MCF 10A (cell line): Measurements from ENCODE around the gene PIGO. TPM values are rescaled to one million over a fixed set of nuclear protein-coding genes. Genes with fewer than 3 reads are reported as not detected.
A peak's percentile ranks its signal among the peaks of the same experiment; 100 is the strongest.

Source experiments
- BruUV-seq: library from RNA; stranded (reverse); fragments of 400-500 nt; replicated peaks from 2 replicates; lab custom pipeline; 2021; lab: Mats Ljungman, UMichigan
- CTCF ChIA-PET: fragments of 300-600 bp; sonication (Branson Sonifier 250); formaldehyde crosslinking; extraction: SDS; loops from one replicate; lab custom pipeline; 2021; ENCODE audit warnings: antibody characterized with exemption, inconsistent platforms; lab: Yijun Ruan, JAX
- POLR2A ChIA-PET: fragments of 300-600, 350-650 bp; sonication (Branson Sonifier 250); formaldehyde crosslinking; extraction: SDS; loops from one replicate; lab custom pipeline; 2020; ENCODE audit warnings: antibody characterized with exemption, inconsistent platforms; lab: Yijun Ruan, JAX
- DNase-seq: peaks from one replicate; pipeline ENCODE4 v3.0.0-alpha.2; 2018; ENCODE audit not compliant: unreplicated experiment
- H3K27ac Mint-ChIP-seq: one replicate; pipeline ENCODE4 v1.8.0; 2022; ENCODE audit warnings: mild to moderate bottlenecking, low read depth, mixed read lengths; ENCODE audit not compliant: unreplicated experiment
- H3K27me3 Mint-ChIP-seq: one replicate; pipeline ENCODE4 v1.8.0; 2022; ENCODE audit warnings: mixed read lengths; ENCODE audit not compliant: insufficient read depth, unreplicated experiment
- H3K36me3 Mint-ChIP-seq: one replicate; pipeline ENCODE4 v1.8.0; 2022; ENCODE audit warnings: mild to moderate bottlenecking, moderate library complexity, mixed read lengths; ENCODE audit not compliant: insufficient read depth, unreplicated experiment
- H3K4me1 Mint-ChIP-seq: one replicate; pipeline ENCODE4 v1.8.0; 2022; ENCODE audit warnings: mixed read lengths; ENCODE audit not compliant: insufficient read depth, unreplicated experiment
- H3K4me3 Mint-ChIP-seq: one replicate; pipeline ENCODE4 v1.8.0; 2022; ENCODE audit warnings: mild to moderate bottlenecking, moderate library complexity, mixed read lengths; ENCODE audit not compliant: unreplicated experiment
- H3K9me3 Mint-ChIP-seq: one replicate; pipeline ENCODE4 v1.8.0; 2022; ENCODE audit warnings: mixed read lengths; ENCODE audit not compliant: unreplicated experiment
- CTCF ChIP-seq: fragments of 200-600 bp; IDR thresholded peaks from one replicate; pipeline ENCODE4 v1.8.0; 2022; ENCODE audit warnings: antibody characterized with exemption, mild to moderate bottlenecking; ENCODE audit not compliant: unreplicated experiment
- intact Hi-C: fragments of 100-400 bp; cut with micrococcal nuclease; formaldehyde crosslinking; loops from 2 replicates; pipeline ENCODE4 v1.14.1; 2022
- total RNA-seq: library from RNA; stranded (reverse); gene quantifications from 2 replicates; pipeline ENCODE4 v1.2.3, GENCODE V29; 2022

PIGO gene
- total RNA-seq, 1 experiment from 2014 or later, result 39.2 TPM

- Mint-ChIP-seq H3K4me1 (peaks cover 19% of the 10 kb centered on the region), H3K27me3 (no peaks in the 10 kb centered on the region), H3K9me3 (no peaks in the 10 kb centered on the region), H3K27ac (peak within 1 kb of the TSS; percentile 99), H3K4me3 (peak within 1 kb of the TSS; percentile 99), H3K36me3 (peaks cover 67% of the 10 kb centered on the region)
- CTCF ChIA-PET, result interaction anchor here (0.5 to 1.3 kb wide), 8 partner anchors 9 to 529 kb away, joined by 3 to 4 read pairs (median 3); no protein-coding TSS in a partner anchor
- DNase-seq, result peak; percentile 95
- TSS peak; percentile 61 for BruUV-seq
- TF ChIP-seq CTCF, result no peak
- POLR2A ChIA-PET, result interaction anchor here (0.6 to 8.0 kb wide), 16 partner anchors 10 to 647 kb away, joined by 3 to 97 read pairs (median 4); partner anchors contain the start of genes ATOSB, CCDC107, FANCG and GALT
- intact Hi-C loops, result loop anchor here (1.0 kb wide), 1 partner anchor 111 kb away; no protein-coding TSS in a partner anchor
Measured at GRCh38 chr9:35102769-35103659, 6.6 kb upstream of the PIGO start, which contains the start of gene STOML2. STOML2 (minus strand) TSS chr9:35103131; CDS start chr9:35103094, 37 bp downstream.

GRCh38 chr9:35102465-35102768, 6.0 kb upstream of the PIGO start:
- Mint-ChIP-seq H3K4me3 (peak overlapping the region; percentile 99), H3K36me3 (peaks cover 63% of the 10 kb centered on the region), H3K9me3 (no peaks in the 10 kb centered on the region), H3K27me3 (no peaks in the 10 kb centered on the region), H3K4me1 (peaks cover 19% of the 10 kb centered on the region), H3K27ac (peak overlapping the region; percentile 99)
- DNase-seq, result no peak
- POLR2A ChIA-PET, result interaction anchor here (0.6 to 8.0 kb wide), 10 partner anchors 10 to 456 kb away, joined by 3 to 97 read pairs (median 4); partner anchors contain the start of genes ATOSB, FANCG, GALT and RUSC2
- TF ChIP-seq CTCF, result no peak
- CTCF ChIA-PET, result interaction anchor here (0.6 to 0.9 kb wide), 3 partner anchors 203 to 374 kb away, joined by 3 to 4 read pairs (median 4); no protein-coding TSS in a partner anchor
- no TSS peak for BruUV-seq
- intact Hi-C loops, result no loop called here

- Mint-ChIP-seq H3K9me3 (no peaks in the 10 kb centered on the region), H3K36me3 (peaks cover 32% of the 10 kb centered on the region), H3K27ac (no peak overlapping the region), H3K4me3 (no peak overlapping the region), H3K4me1 (peaks cover 21% of the 10 kb centered on the region), H3K27me3 (no peaks in the 10 kb centered on the region)
- CTCF ChIA-PET, result interaction anchor here (0.7 to 4.3 kb wide), 6 partner anchors 11 to 688 kb away, joined by 3 to 29 read pairs (median 6); no protein-coding TSS in a partner anchor
- DNase-seq, result no peak
- POLR2A ChIA-PET, result interaction anchor here (1.1 to 7.0 kb wide), 4 partner anchors 18 to 451 kb away, joined by 3 to 85 read pairs (median 26); partner anchors contain the start of genes FANCG, GALT and VCP
- no TSS peak for BruUV-seq
- TF ChIP-seq CTCF, result no peak
- intact Hi-C loops, result loop anchor here (2.0 kb wide), 2 partner anchors 13 to 25 kb away; partner anchors contain the start of gene VCP
Measured at GRCh38 chr9:35097573-35097972, 1.2 kb upstream of the PIGO start.

GRCh38 chr9:35091536-35091935, 4.9 kb downstream of the PIGO start:
- Mint-ChIP-seq H3K4me3 (no peak overlapping the region), H3K9me3 (no peaks in the 10 kb centered on the region), H3K27me3 (no peaks in the 10 kb centered on the region), H3K4me1 (peaks cover 11% of the 10 kb centered on the region), H3K27ac (no peak overlapping the region), H3K36me3 (peaks cover 26% of the 10 kb centered on the region)
- BruUV-seq, result no TSS peak
- CTCF ChIA-PET, result interaction anchor here (0.5 to 2.9 kb wide), 3 partner anchors 192 to 425 kb away, joined by 3 to 16 read pairs (median 3); no protein-coding TSS in a partner anchor
- intact Hi-C loops, result no loop called here
- no peak for TF ChIP-seq CTCF
- no peak for DNase-seq
- POLR2A ChIA-PET, result interaction anchor here (1.2 to 7.0 kb wide), 3 partner anchors 11 to 19 kb away, joined by 4 to 85 read pairs (median 11); partner anchors contain the start of genes FANCG, STOML2 and VCP
